T-helper 17 cell (primary cell): ENCODE results near the gene ADSS1. TPM values are rescaled to one million over a fixed set of nuclear protein-coding genes. Genes with fewer than 3 reads are reported as not detected.

Source experiments
- ATAC-seq: fragments of 150-1000 bp; cut with Tn5 transposase; 2 replicates; pipeline ENCODE4 v1.10.0; 2021; ENCODE audit warnings: mild to moderate bottlenecking, moderate library complexity
- DNase-seq, 3 donors: peaks; one replicate each; pipeline versions ENCODE4 v3.0.0 to v3.0.0-alpha.2; 2020 to 2021
- H3K9me3 ChIP-seq: one replicate; pipeline ENCODE4 v1.7.0; 2013; ENCODE audit warnings: low read length, mild to moderate bottlenecking; ENCODE audit not compliant: control insufficient read depth, poor library complexity, severe bottlenecking
- H3K27ac Mint-ChIP-seq: one replicate; pipeline ENCODE4 v1.8.0; 2022; ENCODE audit warnings: mild to moderate bottlenecking, moderate library complexity, mixed read lengths
- H3K27me3 Mint-ChIP-seq: one replicate; pipeline ENCODE4 v1.8.0; 2022; ENCODE audit warnings: mixed read lengths
- H3K36me3 Mint-ChIP-seq: one replicate; pipeline ENCODE4 v1.8.0; 2022; ENCODE audit warnings: low read depth, mixed read lengths
- H3K4me1 Mint-ChIP-seq: one replicate; pipeline ENCODE4 v1.8.0; 2022; ENCODE audit warnings: mild to moderate bottlenecking, mixed read lengths
- H3K4me3 Mint-ChIP-seq: one replicate; pipeline ENCODE4 v1.8.0; 2022; ENCODE audit warnings: mild to moderate bottlenecking, moderate library complexity, mixed read lengths
- total RNA-seq, 4 donors: library from RNA in 2 of 4; stranded (reverse) in 2 of 4; gene quantifications; one replicate each; pipeline ENCODE4 v1.2.3 and lab custom pipeline; 2022 to 2026

Gene ADSS1
- total RNA-seq, 2 donors from 2014 or later: 2.4 to 2.9 TPM

DNA sequence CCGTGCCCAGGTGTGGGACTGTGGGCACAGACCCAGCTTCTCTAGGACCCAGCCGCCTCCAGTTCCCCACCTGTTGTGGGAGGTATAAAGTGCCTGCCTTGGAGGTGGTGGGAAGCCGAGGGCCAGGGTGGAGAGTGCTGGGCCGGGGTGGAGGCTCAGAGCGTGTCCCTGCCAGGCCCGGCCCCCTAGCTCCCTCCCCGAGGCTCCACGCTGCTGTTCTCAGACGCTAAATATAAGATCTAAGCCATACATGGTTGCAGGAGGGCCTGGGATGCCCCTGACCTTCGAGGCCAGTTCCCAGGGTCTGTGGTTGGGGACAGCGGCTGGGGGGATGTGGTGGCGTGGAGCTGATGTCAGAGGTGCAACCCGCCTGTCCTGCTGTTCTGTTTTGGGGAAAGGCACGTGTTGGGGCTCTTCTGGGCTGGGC is 23.8 kb upstream of the ADSS1 start:
- Mint-ChIP-seq H3K4me1 (peaks cover 9% of the 10 kb centered on the region), H3K4me3 (no peak overlapping the region), H3K36me3 (no peaks in the 10 kb centered on the region), H3K27ac (no peak overlapping the region), H3K27me3 (no peaks in the 10 kb centered on the region)
- ATAC-seq (no peak), DNase-seq (no peak)
- H3K9me3 ChIP-seq: no peaks in the 10 kb centered on the region

DNA sequence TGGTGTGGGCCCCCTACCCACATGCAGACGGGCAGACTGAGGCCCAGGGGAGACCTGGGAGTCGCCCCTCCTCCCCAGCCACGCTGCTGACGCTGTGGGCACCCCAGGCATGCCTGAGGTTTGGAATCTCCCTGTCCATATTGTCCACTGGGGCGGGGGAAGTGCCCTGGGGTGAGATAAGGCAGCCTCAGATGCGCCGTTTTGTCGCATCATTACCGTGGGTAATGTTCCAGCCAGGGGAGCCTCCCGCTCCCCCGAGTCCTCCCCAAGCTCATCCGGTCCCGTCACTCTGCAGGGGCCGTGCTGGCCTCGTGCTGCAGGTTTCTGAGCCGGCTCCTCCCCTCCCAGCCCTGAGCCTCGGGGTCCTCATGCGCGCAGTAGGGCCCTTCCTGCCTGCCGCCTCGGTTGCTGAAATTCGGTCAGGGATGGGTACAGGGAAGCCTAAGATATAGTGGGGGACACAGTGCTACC is 23.2 kb upstream of the ADSS1 start:
- H3K9me3 ChIP-seq: no peaks in the 10 kb centered on the region
- H3K4me1 Mint-ChIP-seq: peaks cover 6% of the 10 kb centered on the region
- H3K4me3 Mint-ChIP-seq: no peak overlapping the region
- ATAC-seq (no peak), DNase-seq (no peak)
- no peaks in the 10 kb centered on the region for H3K27me3 Mint-ChIP-seq
- H3K36me3 Mint-ChIP-seq: no peaks in the 10 kb centered on the region
- no peak overlapping the region for H3K27ac Mint-ChIP-seq

DNA sequence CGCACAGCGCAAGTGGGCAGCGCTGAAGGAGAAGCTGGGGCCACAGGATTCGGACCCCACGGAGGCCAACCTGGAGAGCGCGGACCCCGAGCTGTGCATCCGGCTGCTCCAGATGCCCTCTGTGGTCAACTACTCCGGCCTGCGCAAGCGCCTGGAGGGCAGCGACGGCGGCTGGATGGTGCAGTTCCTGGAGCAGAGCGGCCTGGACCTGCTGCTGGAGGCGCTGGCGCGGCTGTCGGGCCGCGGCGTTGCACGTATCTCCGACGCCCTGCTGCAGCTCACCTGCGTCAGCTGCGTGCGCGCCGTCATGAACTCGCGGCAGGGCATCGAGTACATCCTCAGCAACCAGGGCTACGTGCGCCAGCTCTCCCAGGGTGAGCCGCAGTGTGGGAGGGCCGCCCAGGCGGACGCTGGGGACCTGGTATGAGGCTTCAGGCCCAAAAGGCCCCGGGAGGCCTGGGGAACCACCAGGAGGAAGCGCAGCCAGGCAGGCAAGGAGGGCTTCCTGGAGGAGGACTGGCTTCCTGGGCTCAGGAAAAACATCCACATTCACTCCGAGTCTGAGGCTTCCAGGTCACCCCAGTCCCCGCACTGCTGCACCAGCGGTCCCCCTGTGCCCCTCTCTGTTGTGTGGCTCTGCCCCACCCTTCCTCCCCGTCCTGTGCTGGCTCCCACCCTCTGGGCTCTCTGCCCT is 22.5 kb upstream of the ADSS1 start:
- H3K4me1 Mint-ChIP-seq: peaks cover 3% of the 10 kb centered on the region
- H3K36me3 Mint-ChIP-seq: no peaks in the 10 kb centered on the region
- H3K27ac Mint-ChIP-seq: no peak overlapping the region
- H3K27me3 Mint-ChIP-seq: no peaks in the 10 kb centered on the region
- ATAC-seq (no peak), DNase-seq (no peak)
- no peak overlapping the region for H3K4me3 Mint-ChIP-seq
- H3K9me3 ChIP-seq: no peaks in the 10 kb centered on the region

DNA sequence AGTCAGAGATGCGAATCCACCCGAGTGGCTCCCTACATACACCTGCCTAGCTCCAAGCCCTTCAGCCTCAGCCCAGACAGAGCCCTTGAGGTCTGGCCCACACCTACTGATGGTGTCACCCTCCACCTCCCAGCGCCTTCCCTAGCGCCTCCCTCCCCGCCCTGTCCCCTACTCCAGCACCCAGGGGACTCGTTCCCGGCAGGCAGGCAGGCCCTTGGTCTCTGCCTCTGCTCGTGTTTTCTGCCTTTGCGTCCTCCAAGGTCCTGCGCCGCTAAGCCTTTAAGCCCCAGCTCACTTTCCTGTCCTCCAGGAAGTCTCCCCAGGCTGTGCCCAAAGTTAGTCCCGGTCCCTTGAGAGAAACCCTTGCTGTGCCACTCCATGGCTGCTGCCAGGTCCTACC is 21.9 kb upstream of the ADSS1 start:
- DNase-seq (no peak), ATAC-seq (no peak)
- H3K9me3 ChIP-seq: no peaks in the 10 kb centered on the region
- no peaks in the 10 kb centered on the region for H3K36me3 Mint-ChIP-seq
- H3K4me1 Mint-ChIP-seq: peaks cover 3% of the 10 kb centered on the region
- no peaks in the 10 kb centered on the region for H3K27me3 Mint-ChIP-seq
- no peak overlapping the region for H3K27ac Mint-ChIP-seq
- H3K4me3 Mint-ChIP-seq: no peak overlapping the region

DNA sequence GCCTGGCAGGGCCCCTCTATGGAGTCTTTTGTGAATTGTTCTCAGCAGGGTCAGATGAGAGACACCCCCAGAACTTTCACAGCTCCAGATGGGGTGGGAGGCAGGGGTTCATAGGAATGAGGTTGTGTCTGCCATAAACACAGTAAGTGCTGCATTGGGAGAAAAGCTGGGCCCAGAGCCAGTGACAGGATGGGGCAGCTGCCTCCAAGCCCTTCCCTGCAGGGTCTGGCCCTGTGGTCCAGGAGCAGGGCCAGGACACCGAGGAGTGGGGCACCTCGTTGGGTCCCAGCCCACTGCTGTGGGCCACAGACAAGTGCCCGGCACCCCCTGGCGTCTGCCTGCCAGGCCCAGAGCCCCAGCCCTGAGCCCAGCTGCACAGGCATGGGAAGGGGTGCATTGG is 21.4 kb upstream of the ADSS1 start:
- H3K36me3 Mint-ChIP-seq: no peaks in the 10 kb centered on the region
- DNase-seq: no peak
- H3K27me3 Mint-ChIP-seq: no peaks in the 10 kb centered on the region
- no peak overlapping the region for H3K27ac Mint-ChIP-seq
- no peaks in the 10 kb centered on the region for H3K4me1 Mint-ChIP-seq
- H3K4me3 Mint-ChIP-seq: no peak overlapping the region
- H3K9me3 ChIP-seq: no peaks in the 10 kb centered on the region
- no peak for ATAC-seq

DNA sequence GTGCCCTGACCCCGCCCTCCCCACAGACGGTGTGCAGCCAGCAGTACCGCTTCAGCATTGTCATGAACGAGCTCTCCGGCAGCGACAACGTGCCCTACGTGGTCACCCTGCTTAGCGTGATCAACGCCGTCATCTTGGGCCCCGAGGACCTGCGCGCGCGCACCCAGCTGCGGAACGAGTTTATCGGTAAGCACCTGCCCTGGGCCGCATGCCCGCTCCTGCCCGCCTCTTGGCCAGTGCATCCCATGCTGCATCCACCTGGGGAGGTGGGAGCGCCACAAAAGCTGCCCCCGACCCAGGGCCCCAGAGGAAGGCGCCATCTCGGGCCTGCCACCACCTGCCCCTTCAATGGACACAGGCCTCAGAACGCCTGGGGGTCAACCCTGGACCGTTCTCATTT is 20.8 kb upstream of the ADSS1 start:
- H3K27ac Mint-ChIP-seq: no peak overlapping the region
- H3K4me3 Mint-ChIP-seq: no peak overlapping the region
- ATAC-seq: no peak
- H3K9me3 ChIP-seq: no peaks in the 10 kb centered on the region
- H3K4me1 Mint-ChIP-seq: no peaks in the 10 kb centered on the region
- DNase-seq: no peak
- no peaks in the 10 kb centered on the region for H3K27me3 Mint-ChIP-seq
- no peaks in the 10 kb centered on the region for H3K36me3 Mint-ChIP-seq

DNA sequence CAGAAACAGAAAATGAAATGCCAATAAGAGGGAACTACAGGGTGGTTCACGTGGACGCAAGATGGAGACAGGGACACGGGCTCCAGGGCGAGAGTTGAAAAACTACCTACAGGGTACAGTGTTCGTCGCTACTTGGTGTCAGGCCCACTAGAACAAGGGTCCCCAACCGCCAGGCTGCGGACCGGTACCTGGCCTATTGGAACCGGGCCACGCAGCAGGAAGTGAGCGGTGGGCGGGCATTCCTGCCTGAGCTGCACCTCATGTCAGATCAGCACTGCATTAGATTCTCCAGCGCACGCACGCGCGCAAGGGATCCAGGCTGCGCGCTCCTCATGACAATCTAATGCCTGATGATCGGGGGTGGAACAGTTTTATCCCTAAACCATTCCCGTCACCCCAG is 19.8 kb upstream of the ADSS1 start:
- Mint-ChIP-seq H3K4me3 (no peak overlapping the region), H3K27me3 (no peaks in the 10 kb centered on the region), H3K4me1 (peaks cover 3% of the 10 kb centered on the region), H3K36me3 (no peaks in the 10 kb centered on the region), H3K27ac (no peak overlapping the region)
- H3K9me3 ChIP-seq: no peaks in the 10 kb centered on the region
- ATAC-seq: no peak
- DNase-seq: no peak

DNA sequence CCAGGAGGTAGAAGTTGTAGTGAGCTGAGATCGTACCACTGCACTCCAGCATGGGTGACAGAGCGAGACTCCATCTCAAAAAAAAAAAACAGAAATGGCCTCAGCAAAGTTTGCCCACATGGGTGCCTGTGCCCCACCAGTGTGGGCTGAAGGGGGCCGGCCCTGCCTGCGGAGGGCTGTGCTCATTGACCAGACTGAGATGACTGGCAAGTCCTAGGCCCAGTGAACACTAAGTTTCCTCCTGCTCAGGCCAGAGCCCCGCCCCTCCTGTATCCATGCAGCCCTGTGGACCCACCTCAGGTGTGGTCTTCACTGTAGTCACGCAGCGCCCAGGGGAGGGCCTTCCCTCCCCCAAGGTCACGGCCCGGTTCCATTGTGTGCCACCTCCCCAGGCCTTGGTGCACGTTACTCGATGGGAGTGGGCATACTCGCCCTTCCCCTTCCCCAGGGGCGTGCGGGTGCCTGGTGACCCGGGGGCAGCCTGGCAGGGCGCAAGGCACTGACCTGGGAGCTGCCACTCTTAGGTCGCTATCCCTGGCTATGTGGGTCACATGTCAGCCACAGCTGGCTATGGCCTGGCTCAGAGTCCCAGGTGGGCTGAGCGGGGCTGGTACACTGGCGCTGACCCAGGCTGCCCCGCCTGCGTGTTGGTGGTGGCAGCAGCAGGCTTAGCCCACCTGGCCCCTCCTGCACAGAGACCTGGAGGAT is 18.5 kb upstream of the ADSS1 start:
- Mint-ChIP-seq H3K27me3 (no peaks in the 10 kb centered on the region), H3K36me3 (no peaks in the 10 kb centered on the region), H3K4me1 (peaks cover 3% of the 10 kb centered on the region), H3K27ac (no peak overlapping the region), H3K4me3 (no peak overlapping the region)
- no peaks in the 10 kb centered on the region for H3K9me3 ChIP-seq
- DNase-seq (no peak), ATAC-seq (no peak)

DNA sequence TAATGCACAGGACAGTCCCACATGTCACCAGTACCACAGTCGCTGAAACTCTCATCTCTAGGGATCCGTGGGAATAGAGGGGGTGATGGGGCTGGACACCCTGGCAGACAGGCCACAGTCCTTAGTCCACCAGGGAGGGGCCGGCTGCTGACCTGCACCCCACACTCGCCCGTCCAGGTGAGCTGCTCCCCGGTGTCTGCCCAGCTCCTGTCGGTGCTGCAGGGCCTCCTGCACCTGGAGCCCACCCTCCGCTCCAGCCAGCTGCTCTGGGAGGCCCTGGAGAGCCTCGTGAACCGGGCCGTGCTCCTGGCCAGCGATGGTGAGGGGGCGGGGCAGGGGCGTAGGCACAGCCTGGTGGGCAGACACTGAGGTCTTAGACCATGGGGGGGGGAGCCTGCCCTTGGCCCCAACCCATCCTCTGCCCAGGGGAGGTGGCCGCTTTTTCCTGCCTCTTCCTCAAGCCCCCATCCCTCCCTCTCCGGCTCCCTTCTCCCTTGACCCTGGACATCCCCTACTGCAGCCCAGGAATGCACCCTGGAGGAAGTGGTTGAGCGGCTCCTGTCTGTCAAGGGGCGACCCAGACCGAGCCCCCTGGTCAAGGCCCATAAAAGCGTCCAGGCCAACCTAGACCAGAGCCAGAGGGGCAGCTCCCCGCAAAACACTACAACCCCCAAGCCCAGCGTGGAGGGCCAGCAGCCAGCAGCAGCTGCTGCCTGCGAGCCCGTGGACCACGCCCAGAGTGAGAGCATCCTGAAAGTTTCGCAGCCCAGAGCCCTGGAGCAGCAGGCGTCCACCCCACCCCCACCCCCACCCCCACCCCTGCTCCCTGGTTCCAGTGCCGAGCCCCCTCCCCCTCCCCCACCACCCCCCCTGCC is 17.1 kb upstream of the ADSS1 start:
- DNase-seq (no peak), ATAC-seq (no peak)
- no peak overlapping the region for H3K4me3 Mint-ChIP-seq
- no peaks in the 10 kb centered on the region for H3K9me3 ChIP-seq
- no peak overlapping the region for H3K27ac Mint-ChIP-seq
- H3K27me3 Mint-ChIP-seq: no peaks in the 10 kb centered on the region
- no peaks in the 10 kb centered on the region for H3K36me3 Mint-ChIP-seq
- H3K4me1 Mint-ChIP-seq: peaks cover 3% of the 10 kb centered on the region

DNA sequence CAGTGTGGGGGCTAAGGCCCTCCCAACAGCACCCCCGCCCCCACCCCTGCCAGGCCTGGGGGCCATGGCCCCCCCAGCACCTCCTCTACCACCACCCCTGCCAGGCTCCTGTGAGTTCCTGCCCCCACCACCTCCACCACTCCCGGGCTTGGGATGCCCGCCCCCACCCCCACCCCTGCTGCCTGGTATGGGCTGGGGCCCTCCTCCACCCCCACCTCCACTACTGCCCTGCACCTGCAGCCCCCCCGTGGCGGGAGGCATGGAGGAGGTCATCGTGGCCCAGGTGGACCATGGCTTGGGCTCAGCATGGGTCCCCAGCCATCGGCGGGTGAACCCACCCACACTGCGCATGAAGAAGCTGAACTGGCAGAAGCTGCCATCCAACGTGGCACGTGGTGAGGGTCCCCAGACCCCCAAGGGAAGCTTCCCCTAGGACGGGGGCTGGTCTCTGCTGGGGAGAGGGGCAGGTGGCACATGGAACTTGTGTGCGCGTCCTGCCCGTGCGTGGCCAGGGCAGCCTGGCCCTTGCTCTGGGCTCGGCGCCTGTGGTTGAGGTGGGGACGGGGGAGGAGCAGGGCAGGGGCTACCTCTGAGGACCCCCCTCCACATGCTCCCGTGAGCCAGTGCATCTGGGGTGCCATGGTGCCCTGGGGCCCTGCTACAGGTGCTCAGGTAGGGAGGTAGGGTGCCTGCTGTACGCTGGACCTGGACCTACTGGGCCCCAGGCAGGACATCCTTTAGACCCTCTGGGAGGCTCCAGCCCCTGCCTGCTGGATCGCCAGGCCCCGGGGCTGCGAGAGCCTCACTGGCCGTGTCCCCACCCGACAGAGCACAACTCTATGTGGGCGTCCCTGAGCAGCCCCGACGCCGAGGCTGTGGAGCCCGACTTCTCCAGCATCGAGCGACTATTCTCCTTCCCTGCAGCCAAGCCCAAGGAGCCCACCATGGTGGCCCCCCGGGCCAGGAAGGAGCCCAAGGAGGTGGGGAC is 16.1 kb upstream of the ADSS1 start:
- H3K27ac Mint-ChIP-seq: no peak overlapping the region
- no peak for ATAC-seq
- H3K4me3 Mint-ChIP-seq: no peak overlapping the region
- peaks cover 3% of the 10 kb centered on the region for H3K4me1 Mint-ChIP-seq
- no peaks in the 10 kb centered on the region for H3K36me3 Mint-ChIP-seq
- H3K9me3 ChIP-seq: no peaks in the 10 kb centered on the region
- no peak for DNase-seq
- H3K27me3 Mint-ChIP-seq: no peaks in the 10 kb centered on the region

DNA sequence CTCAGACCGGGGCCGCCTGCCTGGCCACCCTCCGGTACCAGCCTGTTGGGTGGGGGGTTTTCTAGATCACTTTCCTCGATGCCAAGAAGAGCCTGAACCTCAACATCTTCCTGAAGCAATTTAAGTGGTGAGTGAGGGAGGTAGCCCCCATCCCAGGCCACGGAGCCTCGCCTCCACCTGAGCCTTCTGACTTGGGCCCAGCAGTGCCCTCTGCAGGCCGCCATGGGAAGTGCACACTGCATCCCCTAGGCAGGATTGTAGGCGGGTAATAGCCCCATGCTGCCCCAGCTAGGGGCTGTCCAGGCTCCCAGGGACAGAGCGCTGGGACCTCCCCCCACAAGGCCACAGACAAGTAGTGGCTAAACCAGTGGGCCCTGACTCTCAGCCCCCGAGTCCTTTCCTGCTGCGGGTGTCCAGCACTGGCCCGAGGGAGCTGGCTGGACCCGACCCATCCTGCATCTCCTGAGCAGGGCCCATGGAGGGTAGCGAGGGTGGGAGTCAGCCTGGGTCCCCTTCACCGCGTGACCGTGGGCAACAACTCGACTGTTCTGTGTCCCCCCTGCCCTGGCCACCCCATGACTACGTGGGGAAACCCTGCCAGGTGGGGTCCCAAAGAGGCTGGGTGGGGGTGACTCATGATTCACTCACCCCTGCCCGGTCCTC is 15.3 kb upstream of the ADSS1 start:
- no peaks in the 10 kb centered on the region for H3K9me3 ChIP-seq
- Mint-ChIP-seq H3K4me3 (no peak overlapping the region), H3K27ac (no peak overlapping the region), H3K36me3 (no peaks in the 10 kb centered on the region), H3K4me1 (peaks cover 3% of the 10 kb centered on the region), H3K27me3 (no peaks in the 10 kb centered on the region)
- ATAC-seq (peak; percentile 90), DNase-seq (peak; percentile 59 to 72 (median 60))

DNA sequence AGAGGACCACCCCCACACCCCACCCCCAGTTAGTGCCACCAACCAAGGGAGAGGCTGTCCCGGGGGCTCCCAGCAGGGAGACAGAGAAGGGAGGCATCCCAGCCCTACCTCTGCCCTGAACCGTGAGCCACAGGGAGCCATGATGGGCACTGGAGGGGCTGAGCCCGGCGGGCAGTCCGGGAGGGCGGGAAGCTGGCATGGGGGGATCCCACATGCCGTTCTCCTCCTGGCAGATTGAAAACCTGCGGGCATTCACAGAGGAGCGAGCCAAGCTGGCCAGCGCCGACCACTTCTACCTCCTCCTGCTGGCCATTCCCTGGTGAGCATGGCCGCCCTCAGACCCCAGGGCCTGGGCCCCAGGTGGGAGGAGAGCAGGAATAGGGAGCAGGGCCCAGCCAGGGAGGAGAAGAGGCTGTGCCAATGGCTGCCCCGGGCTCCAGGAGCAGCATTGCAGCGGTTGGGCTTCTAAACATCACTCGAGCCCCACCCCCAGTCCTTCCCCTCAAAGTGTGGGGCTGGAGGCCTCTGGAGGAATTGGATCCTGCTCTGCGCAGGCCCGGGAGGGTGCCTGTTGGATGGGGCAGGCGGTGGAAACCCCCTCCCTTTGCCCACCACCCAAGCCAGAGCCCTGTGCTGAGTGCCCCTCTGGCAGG is 14.5 kb upstream of the ADSS1 start:
- H3K9me3 ChIP-seq: no peaks in the 10 kb centered on the region
- H3K4me3 Mint-ChIP-seq: no peak overlapping the region

More for the DNA sequence above, 14.5 kb upstream of the ADSS1 start:
- Mint-ChIP-seq H3K4me1 (peaks cover 3% of the 10 kb centered on the region), H3K27ac (no peak overlapping the region), H3K36me3 (no peaks in the 10 kb centered on the region), H3K27me3 (no peaks in the 10 kb centered on the region)
- DNase-seq: no peak
- no peak for ATAC-seq
